NCI-H510A (cell line): ENCODE data around the gene MDP1.

Source experiments
- DNase-seq: peaks from one replicate; lab custom pipeline; 2025; lab: John Stamatoyannopoulos, UW

MDP1 gene

DNA sequence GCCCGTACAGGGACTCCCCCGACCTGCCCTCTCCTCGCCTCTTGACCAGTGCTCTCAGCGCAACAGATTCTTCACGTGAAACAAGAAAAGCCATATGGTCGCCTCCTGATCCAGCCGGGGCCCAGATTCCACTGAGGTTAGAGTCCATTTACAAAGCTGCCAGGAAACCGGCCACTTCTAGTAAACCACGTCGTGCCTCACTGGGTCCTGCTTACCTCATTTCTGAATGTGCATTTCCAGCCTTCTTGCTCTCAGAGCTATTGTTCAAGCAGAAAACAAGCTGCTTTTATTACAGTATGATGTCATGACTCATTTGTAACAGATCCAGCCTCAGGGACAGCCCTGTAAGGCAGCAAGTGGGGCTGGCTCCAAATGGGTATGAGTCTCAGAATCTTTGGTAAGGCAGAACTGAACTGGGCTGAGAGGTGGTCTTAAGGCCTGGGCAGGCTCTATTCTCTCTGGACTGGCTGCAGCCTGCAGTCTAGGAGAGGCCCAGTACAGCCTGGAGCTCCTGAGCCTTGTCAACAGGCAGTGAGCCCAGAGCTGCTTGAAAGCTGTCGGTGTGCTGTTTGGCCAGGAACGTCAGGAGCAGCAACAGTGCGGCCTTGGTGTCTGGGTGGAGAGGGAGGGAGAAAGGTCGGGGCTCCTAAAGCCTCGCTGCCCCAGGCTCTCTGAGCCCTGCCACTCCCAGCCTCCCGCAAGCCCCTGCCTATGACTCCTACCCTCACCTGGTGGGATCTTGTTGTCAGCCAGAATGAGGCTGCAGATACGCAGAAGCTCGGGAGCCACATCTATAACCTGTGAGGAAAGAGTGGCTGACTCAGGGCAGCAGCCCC is 35.7 kb downstream of the MDP1 start:
- no peak for DNase-seq

DNA sequence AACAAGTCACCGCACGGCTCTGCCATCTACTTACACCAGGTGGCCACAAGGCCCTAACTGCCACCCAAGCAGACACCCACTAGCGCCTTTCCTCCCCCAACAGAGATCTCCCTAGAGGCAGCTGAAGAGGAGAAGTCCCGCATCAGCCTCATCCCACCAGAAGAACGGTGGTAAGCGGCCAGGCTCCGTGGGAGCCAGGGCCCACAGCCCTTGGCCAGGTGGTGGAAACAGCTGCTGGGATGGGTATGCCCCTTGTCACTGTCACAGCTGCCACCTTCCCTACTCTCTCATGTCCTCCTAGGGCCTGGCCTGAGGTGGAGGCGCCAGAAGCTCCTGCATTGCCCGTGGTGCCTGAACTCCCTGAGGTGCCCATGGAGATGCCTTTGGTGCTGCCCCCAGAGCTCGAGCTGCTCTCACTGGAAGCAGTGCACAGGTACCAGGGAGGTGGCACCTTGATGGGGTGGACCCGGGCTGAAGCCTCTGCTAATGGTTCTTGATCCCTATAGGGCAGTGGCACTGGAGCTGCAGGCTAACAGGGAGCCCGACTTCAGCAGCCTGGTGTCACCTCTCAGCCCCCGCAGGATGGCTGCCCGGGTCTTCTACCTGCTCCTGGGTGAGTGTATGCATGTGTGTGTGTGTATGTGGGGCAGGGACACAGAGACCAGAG is 36.4 kb downstream of the MDP1 start:
- no peak for DNase-seq

DNA sequence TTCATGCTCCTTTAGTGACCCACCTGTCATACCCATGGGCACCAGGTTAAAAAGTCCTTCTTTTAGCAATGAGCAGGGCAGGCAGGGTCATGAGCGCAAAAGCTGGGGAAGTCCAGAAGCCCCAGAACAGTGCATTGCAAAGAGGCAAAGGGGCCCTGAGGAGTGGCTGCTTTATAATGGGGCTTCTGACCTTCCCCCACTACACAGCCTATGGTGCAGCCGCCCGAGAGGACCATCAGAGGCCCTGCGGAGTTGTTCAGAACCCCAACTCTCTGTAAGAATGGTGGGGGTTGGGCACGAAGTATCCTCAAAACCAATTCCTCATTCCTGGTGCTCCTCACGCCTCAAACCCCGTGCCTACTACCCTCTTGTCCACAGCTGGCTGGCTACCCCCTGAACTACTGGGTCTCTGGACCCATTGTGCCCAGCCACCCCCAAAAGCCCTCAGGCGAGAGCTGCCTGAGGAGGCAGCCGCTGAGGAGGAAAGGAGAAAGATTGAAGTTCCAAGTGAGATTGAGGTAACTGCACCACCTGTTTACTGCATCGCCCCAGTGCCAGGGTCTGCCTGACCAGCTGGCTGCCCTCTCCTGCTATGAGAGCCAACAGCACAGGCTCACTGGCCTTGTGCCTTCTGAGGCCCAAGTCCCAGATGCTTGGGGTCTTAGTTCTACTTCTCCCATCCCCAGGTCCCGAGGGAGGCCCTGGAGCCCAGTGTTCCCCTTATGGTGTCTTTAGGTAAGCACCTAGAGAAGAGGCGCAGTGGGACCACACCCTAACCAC is 37.3 kb downstream of the MDP1 start:
- no peak for DNase-seq

DNA sequence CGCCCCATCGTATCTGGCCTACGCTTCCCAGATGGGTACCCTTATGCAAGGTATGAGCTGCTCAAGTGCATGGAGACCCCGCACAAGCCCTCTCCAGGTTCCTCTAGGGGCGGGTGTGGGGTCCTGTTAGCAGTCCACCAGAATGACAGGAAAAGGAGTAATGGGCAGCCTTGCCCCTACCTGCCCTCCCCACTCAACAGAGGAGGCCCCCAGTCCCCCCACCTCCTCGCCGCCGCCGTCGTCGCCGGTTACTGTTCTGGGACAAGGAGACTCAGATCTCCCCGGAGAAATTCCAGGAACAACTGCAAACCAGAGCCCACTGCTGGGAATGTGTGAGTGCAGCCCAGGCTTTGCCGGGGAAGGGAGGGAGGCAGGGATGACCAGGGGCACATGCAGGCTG is 38.0 kb downstream of the MDP1 start:
- no peak for DNase-seq

DNA sequence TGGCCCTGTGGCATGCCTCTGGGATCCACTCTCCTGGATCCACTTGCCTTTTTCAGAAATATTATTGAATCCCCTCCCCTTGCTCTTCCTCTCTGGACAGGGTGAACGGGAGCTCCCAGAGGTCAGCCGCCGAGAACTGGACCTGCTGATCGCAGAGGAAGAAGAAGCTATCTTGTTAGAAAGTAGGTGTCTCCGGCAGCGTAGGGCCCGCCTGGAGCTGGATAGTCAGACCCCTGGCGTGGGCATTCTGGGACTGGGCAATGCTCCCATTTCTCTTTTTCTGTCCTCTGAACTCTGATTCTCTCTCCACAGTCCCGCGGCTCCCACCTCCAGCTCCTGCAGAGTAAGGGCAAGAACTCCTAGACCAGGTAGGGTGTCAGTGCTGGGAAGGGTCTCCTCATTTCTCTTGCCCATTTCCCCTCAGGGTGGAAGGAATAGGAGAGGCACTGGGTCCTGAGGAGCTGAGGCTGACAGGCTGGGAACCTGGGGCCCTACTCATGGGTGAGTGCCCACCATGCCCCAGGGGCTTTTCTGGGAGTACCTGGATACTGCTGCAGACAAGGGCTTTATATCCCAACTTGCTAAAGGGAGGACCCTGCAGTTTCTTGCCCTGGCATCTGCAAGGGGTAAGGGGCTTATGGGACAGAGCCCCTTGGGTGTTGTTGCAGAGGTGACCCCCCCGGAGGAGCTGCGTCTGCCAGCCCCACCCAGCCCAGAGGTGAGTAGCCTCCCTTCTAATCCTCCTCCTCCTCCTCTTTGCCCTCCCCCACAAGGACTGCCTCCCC is 38.6 kb downstream of the MDP1 start:
- no peak for DNase-seq

DNA sequence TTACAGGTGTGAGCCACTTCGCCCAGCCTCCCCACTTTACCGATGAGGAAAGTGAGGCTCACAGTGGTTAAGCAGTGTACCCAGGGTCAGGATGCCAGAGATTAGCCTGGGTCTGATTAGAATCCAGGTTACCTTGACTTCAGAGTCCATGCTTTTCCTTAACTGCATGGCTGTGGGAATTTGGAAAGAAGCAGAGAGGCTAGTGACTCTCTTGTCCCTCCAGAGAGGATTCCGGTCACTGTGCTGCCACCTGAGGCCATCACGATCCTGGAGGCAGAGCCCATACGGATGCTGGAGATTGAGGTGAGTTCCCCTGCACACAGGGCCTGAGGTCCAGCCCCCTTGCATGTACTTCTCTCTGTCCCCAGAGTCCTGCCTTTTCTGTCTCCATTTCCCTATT is 39.3 kb downstream of the MDP1 start:
- no peak for DNase-seq

DNA sequence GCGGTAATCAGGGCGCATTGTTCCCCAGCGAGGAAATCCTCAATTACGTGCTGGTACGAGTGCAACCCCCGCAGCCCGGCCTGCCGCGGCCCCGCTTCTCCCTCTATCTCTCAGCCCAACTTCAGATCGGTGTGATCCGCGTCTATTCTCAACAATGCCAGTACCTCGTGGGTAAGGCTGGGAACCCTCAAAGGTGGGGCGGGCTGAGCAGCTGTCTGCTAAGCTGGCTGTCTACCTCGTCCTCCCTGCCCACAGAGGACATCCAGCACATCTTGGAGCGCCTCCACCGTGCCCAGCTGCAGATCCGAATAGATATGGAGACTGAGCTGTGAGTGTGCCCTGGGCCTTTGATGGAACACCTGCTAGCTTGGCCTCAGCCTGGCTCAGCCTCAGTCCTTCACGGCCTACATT is 43.0 kb downstream of the MDP1 start:
- DNase-seq = no peak

DNA sequence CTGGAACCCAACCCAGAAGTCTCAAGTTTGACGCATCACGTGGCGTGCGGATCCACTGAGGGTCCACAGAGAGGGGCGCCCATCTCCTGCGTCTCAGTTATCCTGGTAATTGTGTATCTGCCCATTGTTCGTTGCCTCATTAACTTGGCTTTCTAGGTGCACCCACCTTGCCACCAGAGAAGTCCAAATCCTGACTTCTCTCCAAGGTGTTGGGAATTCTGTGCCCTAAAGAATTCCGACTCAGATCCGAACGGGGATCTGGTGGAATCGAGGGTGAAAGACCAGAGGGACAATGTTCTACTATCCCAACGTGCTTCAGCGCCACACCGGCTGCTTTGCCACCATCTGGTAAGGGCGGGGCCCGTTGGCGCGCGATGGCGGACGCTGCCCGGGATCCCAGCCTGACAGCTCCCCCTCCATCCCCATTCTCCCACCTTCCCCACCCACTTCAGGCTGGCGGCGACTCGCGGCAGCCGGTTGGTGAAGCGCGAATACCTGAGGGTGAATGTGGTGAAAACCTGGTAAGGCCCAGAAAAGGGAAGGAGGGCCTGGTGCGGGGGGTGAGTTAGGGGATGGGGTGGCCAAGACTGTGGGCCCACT is 43.5 kb downstream of the MDP1 start:
- DNase-seq = peak; percentile 3

DNA sequence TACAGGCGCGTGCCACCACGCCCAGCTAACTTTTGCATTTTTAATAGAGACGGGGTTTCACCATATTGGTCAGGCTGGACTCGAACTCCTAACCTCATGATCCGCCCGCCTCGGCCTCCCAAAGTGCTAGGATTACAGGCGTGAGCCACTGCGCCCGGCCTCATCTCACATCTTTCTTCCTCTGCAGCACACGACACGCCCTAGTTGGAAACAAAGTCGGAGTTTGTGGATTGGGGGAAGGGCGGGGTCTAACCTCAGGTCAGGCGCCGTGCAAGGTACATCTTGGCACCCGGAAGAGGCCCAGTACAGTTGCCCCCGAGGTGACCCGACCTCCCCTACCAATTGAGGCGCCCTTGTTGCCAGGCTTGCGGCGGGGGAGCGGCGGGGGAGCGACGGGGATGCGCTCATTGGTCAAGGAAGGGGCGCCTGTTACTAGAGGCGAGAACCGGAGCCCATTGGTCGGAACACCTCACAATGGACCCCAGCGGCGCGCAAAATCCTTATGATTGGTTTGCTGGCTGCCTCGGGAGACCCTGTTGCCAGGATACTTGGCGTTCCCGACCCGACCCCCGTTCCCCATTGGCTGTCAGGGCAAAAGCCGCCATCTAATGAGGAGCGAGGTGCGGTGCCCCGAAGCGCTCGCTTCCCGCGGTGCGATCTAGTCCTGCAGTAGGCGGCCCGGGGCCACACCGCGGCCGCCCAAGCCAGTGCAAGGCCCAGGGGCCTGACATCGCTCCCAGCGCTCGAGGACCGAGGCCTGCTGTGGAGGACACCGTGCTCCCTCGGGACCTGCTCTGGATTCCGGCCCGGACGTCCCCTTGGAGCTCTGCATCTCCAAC is 44.2 kb downstream of the MDP1 start, which contains the start of gene REC8:
TSS of gene REC8 (plus strand) at position 659 of the 839 bp plus-strand sequence. CDS start 473 bp downstream, outside the sequence.
- peak; percentile 95 for DNase-seq

DNA sequence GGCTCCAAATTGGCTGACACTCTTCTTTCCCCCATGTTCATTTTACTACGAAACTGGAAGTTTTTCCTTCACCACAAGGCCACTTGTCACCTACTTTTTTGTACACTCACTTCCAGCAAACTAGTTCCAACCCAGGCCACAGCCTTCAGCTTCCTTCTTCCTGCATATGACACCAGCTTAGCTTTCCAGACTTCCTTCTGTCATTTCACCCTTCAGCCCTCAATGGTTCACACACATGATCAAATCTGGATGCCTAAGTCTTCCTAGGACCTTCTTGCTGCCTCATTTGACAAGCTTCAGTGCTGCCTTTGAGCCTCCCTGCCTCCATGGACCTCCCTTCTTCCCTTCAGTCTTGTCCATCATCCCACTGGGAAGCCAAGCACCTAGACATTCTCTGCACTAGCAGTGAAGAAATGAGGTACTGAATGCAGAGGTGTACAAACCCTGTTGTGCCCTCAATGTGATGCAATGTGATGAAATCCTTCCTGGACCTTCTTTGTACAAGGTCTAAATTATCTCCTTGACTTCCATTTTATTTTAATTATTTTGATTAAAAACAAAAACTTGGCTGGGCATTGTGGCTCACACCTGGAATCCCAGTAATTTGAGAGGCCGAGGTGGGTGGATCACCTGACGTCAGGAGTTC is 48.3 kb downstream of the MDP1 start:
- no peak for DNase-seq

DNA sequence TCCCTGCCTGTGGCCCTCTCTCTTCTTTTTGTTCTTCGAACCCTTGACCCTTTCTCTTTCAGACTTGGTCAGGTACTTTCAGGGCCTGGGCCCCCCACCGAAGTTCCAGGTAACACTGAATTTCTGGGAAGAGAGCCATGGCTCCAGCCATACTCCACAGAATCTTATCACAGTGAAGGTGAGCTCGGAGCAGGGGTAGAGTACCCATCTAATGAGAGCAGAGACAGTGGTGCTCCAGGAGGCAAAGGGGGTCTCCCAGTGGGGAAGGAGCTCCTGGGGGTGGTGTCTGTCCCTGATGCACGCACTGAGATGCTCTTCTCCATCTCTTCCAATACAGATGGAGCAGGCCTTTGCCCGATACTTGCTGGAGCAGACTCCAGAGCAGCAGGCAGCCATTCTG is 50.1 kb downstream of the MDP1 start:
- DNase-seq = no peak

DNA sequence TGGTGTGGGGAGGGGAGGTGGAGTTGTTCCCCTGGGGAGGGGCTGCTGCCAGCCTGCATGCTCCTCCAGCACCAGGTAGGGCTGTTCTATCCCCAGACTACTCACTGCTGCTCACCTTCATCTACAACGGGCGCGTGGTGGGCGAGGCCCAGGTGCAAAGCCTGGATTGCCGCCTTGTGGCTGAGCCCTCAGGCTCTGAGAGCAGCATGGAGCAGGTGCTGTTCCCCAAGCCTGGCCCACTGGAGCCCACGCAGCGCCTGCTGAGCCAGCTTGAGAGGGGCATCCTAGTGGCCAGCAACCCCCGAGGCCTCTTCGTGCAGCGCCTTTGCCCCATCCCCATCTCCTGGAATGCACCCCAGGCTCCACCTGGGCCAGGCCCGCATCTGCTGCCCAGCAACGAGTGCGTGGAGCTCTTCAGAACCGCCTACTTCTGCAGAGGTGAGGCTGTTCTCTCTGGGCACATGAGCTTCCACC is 51.3 kb downstream of the MDP1 start:
- DNase-seq = no peak
